Measurements from ENCODE around the gene UHMK1.

- TF ChIP-seq CTCF (IDR thresholded peaks at IDR 0.05), result no peak
- TF ChIP-seq POLR2AphosphoS5 (IDR thresholded peaks at IDR 0.05; ENCODE audit: low read depth, low read length), result no peak
- no peak for TF ChIP-seq REST (IDR thresholded peaks at IDR 0.05; ENCODE audit: insufficient read depth in 1 of 2, low read depth in 2 of 2, low read length in 1 of 2)
Observed at GRCh38 chr1:162498496-162498810, 835 bp downstream of the UHMK1 start.

Data from Panc1 (cell line).